Measurements from ENCODE around the gene RAN. TPM values are rescaled to one million over a fixed set of nuclear protein-coding genes. Genes with fewer than 3 reads are reported as not detected.

Gene RAN
- 1,593 and 1,610 TPM in 2 replicates for total RNA-seq
- long read RNA-seq, transcript RAN-212 (7 exons, 2,661 nt) = major isoform, 2,300 of 2,426 reads
- long read RNA-seq, transcript RAN-203 (6 exons, 2,455 nt) = minor isoform, 15 of 2,426 reads
- long read RNA-seq, transcript RAN-202 (6 exons, 1,530 nt) = minor isoform, 52 of 2,426 reads
- long read RNA-seq, partial matches to known transcripts = 21 of 2,426 reads
- long read RNA-seq, other reads (novel, unspliced or antisense) = 38 of 2,426 reads

DNA sequence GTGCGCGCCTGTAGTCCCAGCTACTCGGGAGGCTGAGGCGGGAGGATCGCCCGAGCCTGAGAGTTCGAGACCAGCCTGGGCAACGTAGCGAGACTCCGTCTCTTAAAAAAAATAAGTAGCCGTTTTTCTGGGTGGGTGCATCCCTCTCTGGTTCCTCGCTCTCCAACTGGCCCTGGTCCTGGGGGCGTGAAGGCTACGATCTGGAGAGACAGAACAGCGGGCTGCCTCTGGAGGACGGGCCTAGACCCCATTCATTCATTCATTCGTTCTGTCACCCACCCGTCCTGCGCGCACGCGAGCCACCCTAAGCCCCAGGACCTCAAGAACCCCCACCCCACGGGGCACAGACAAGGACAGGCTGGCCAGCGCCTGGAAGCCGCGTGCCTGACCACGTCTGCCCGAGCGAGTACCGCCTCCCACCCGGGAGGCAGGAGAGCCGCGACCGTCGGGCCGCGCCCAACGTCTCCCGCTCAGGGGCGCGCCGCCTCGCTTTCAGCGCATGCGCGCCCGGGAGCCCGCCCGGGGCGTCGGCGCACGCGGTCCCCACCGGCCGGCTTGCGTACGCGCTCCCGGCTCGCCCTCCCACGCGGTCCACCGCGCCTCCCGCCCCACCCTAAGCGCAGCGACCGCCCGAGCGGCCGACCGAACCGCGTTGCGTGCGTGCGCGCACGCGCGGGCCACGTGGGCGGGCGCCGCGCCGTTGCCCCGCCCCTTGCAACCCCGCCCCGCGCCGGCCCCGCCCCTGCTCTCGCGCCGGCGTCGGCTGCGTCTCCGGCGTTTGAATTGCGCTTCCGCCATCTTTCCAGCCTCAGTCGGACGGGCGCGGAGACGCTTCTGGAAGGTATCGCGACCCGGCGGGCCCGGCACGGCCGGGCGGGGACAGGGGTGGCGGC lies at the start of gene RAN:
Gene RAN (plus strand): TSS at position 781 of the 893 bp plus-strand sequence. CDS start 528 bp downstream, outside the sequence.
- TF ChIP-seq, protein P1, sequence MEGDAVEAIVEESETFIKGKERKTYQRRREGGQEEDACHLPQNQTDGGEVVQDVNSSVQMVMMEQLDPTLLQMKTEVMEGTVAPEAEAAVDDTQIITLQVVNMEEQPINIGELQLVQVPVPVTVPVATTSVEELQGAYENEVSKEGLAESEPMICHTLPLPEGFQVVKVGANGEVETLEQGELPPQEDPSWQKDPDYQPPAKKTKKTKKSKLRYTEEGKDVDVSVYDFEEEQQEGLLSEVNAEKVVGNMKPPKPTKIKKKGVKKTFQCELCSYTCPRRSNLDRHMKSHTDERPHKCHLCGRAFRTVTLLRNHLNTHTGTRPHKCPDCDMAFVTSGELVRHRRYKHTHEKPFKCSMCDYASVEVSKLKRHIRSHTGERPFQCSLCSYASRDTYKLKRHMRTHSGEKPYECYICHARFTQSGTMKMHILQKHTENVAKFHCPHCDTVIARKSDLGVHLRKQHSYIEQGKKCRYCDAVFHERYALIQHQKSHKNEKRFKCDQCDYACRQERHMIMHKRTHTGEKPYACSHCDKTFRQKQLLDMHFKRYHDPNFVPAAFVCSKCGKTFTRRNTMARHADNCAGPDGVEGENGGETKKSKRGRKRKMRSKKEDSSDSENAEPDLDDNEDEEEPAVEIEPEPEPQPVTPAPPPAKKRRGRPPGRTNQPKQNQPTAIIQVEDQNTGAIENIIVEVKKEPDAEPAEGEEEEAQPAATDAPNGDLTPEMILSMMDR (conservative IDR thresholded peaks at IDR 0.05) = no peak
- Mint-ChIP-seq H3K4me3 (peak within 1 kb of the TSS; percentile 96), H3K4me1 (peaks cover 45% of the 10 kb centered on the region), H3K36me3 (ENCODE audit: low read depth) (peaks cover 33% of the 10 kb centered on the region), H3K27ac (ENCODE audit: unreplicated experiment) (peak within 1 kb of the TSS; percentile 99), H3K9me3 (no peaks in the 10 kb centered on the region), H3K27me3 (ENCODE audit: low read depth) (peaks cover 2% of the 10 kb centered on the region)
- peak; percentile 79 for DNase-seq (ENCODE audit: low read depth, low spot score)

DNA sequence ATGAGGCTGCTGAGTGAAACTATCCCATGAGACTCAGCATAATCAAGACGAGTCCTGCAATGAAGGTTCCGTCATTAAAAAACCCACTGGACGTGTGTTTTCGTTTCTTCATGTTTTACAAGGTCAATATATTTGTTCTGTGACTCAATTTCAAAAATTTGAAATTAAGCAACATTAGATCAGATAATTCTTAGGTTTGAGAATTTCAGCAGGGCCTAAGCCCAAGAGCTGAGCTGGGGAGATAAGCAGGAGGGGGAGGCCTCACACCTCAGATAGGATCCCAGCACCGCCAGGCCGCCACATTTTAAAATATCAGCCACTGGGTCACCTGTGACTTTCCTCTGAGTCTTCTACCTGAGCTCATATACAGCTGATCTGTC lies 46.1 kb upstream of the RAN start:
- no peaks in the 10 kb centered on the region for H3K9me3 Mint-ChIP-seq
- DNase-seq (ENCODE audit: low read depth, low spot score) = no peak
- H3K4me1 Mint-ChIP-seq = peaks cover 9% of the 10 kb centered on the region
- H3K4me3 Mint-ChIP-seq = no peak overlapping the region
- peaks cover 5% of the 10 kb centered on the region for H3K36me3 Mint-ChIP-seq (ENCODE audit: low read depth)
- H3K27me3 Mint-ChIP-seq (ENCODE audit: low read depth) = no peaks in the 10 kb centered on the region
- TF ChIP-seq, protein P1 (conservative IDR thresholded peaks at IDR 0.05) = no peak
- H3K27ac Mint-ChIP-seq (ENCODE audit: unreplicated experiment) = peak overlapping the region; percentile 50

DNA sequence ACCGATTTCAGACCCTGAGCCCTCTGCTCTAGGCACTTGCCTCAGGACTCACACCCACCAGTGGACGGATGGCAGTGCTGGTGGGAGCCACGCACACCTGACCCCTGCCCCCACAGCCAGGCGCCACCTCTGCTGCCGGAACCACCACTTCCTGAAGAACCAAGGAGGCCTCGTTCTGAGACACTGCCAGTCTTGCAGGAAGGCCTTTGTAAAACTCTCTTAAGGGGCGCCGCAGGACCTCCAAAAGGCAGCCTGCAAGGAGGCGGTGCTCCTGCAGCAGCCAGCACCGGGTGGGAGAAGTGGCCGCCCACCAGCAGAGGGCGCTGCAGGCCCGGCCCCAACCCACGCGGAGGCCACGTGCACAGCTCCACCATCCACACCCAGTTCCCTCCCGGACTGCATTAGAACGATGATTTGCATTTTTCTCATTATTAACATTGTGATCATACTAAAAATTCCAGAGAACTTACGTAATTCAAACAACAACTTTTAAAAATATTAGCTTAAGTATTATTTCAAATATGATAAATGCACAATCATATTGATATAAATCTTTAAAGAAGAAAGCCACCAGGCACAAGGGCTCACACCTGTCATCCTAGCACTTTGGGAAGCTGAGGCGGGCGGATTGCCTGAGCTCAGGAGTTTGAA lies 45.6 kb upstream of the RAN start:
- peak; percentile 52 for DNase-seq (ENCODE audit: low read depth, low spot score)
- Mint-ChIP-seq H3K4me3 (no peak overlapping the region), H3K4me1 (peaks cover 9% of the 10 kb centered on the region), H3K36me3 (ENCODE audit: low read depth) (peaks cover 5% of the 10 kb centered on the region), H3K9me3 (no peaks in the 10 kb centered on the region), H3K27ac (ENCODE audit: unreplicated experiment) (peak overlapping the region; percentile 50), H3K27me3 (ENCODE audit: low read depth) (no peaks in the 10 kb centered on the region)
- TF ChIP-seq, protein P1 (conservative IDR thresholded peaks at IDR 0.05) = peak; percentile 72

DNA sequence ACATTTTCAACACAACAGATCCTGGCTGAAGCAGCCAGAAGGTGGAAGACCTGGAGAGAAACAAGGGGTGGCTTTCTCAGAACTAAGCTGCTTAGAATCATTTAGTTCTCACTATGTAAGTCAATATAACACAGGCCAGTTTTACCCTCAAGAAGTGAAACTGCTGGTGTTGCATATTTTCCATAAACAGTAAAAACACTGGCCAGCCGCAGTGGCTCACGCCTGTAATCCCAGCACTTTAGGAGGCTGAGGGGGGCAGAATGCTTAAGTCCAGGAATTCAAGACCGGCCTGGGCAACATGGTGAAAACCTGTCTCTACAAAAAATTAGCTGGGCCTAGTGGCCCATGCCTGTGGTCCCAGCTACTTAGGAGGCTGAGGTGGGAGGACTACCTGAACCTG lies 44.4 kb upstream of the RAN start:
- Mint-ChIP-seq H3K27me3 (ENCODE audit: low read depth) (no peaks in the 10 kb centered on the region), H3K36me3 (ENCODE audit: low read depth) (peaks cover 5% of the 10 kb centered on the region), H3K4me1 (peaks cover 14% of the 10 kb centered on the region), H3K9me3 (no peaks in the 10 kb centered on the region), H3K4me3 (no peak overlapping the region), H3K27ac (ENCODE audit: unreplicated experiment) (peak overlapping the region; percentile 50)
- no peak for DNase-seq (ENCODE audit: low read depth, low spot score)
- TF ChIP-seq, protein P1 (conservative IDR thresholded peaks at IDR 0.05) = no peak

DNA sequence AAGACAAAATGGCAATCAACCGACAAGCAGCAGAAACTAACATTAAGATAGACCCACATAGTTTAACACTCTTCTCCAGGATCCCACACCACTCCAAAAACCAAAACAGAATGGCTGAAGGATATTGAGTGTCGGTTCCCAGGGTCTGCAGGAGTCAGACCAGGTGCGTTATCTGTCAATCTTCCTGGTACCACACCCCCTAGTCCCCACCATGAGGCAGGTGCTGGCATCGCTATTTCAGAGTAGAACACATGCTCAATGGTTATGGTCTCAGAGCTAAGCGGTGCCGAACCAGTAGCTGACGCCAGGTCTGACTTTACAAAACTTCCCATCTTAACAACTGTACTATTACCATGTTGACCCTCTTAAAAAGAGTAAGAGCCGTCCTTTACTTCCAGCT lies 43.0 kb upstream of the RAN start:
- TF ChIP-seq, protein P1 (conservative IDR thresholded peaks at IDR 0.05) = no peak
- peaks cover 2% of the 10 kb centered on the region for H3K36me3 Mint-ChIP-seq (ENCODE audit: low read depth)
- no peaks in the 10 kb centered on the region for H3K9me3 Mint-ChIP-seq
- no peaks in the 10 kb centered on the region for H3K27me3 Mint-ChIP-seq (ENCODE audit: low read depth)
- H3K4me1 Mint-ChIP-seq = peaks cover 19% of the 10 kb centered on the region
- no peak overlapping the region for H3K4me3 Mint-ChIP-seq
- no peak overlapping the region for H3K27ac Mint-ChIP-seq (ENCODE audit: unreplicated experiment)
- no peak for DNase-seq (ENCODE audit: low read depth, low spot score)
